Stimulated activated CD8-positive, alpha-beta memory T cell treated with anti-CD3 and anti-CD28 coated beads, Interleukin-2, amount 100 ng/mL, for 48 hours (primary cell): ENCODE data around the gene CMTM3.

Experiments
- DNase-seq, 2 donors: peaks; one replicate each; pipeline ENCODE4 v3.0.0-alpha.2; 2020; ENCODE audit warnings: low read depth in 2 of 2

CMTM3 gene

DNA sequence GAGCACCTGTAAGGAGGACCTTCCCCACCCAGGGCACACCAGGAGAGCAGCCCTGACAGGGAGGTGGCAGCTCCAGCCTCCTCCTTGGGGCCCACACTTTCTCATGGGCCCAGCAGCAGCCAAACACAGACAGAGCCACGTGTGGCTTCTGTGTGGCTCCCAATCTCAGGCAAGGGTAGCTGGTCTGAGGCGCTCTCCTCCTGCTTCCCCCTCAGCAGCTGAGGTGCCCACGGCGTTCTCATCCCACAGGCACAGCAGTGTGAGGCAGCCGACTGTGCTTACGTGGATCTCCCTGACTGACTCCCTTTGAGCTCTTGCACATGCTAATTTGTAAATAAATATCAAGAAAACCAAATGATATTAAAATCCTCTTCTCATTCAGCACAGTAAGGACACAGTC, 30.9 kb downstream of the CMTM3 start:
- no peak for DNase-seq

DNA sequence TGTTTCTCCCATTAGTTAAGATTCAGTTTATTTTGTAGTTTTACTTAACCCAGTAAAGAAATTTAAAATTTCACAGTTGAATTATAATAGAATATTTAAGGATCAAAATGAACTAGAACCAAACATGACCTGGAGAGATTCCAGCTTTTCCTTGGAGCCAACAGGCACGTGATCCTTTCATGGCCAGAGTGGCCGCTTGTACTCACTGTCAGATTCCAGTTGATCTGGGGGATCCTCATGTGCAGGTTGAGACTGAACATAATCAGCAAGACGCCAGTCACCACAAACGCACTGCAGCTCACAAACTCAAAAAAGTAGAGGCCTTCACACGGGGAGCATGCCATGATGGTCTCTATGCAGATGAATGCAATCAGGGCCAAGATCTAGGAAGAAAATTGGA, 31.7 kb downstream of the CMTM3 start:
- DNase-seq: no peak

GRCh38 chr16:66637806-66638205, 33.3 kb downstream of the CMTM3 start:
- DNase-seq: no peak

GRCh38 chr16:66639091-66639885, 34.8 kb downstream of the CMTM3 start:
- DNase-seq: no peak

DNA sequence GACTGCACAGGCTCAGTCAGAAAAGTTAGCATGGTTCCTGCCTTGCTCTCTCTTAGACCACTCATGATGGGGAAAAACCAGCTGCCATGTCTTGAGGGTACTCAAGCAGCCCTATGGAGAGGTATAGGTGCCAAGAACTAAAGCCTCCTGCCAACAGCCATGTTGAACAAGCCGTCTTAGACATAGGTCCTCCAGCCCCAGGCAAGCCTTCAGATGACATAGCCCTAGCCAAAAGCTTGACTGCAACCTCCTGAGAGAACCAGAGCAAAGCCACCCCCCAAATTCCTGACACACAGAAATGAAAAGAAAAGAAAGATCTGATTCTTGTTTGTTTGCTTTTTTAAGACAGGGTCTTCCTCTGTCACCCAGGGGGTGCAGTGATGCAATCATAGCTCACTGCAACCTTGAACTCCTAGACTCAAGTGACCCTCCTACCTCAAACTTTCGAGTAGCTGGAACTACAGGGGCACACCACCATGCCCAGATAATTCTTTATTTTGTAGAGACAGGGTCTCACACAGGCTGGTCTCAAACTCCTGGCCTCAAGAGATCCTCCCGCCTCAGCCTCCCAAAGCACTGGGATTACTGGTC, 36.3 kb downstream of the CMTM3 start:
- DNase-seq: no peak

GRCh38 chr16:66641387-66641786, 36.9 kb downstream of the CMTM3 start:
- no peak for DNase-seq

DNA sequence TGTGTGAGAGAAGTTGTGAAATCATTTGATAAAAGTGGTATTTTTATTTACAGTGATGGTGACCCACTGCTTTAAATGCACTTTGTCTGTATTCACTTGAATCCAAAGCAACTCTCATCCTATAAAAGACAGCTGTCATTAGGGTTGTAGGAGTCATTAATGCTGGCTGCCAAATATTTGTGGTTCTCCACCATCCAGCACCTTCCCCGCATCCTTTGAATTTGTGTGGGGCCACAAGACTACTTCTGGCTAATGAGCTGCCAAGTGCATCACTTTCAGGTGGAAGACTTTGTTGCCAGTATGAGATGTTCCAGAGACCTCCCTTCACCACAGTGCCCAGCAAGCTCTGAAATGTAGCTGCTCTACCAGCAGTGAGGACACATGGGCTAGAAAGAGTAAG, 43.4 kb downstream of the CMTM3 start:
- DNase-seq: no peak

DNA sequence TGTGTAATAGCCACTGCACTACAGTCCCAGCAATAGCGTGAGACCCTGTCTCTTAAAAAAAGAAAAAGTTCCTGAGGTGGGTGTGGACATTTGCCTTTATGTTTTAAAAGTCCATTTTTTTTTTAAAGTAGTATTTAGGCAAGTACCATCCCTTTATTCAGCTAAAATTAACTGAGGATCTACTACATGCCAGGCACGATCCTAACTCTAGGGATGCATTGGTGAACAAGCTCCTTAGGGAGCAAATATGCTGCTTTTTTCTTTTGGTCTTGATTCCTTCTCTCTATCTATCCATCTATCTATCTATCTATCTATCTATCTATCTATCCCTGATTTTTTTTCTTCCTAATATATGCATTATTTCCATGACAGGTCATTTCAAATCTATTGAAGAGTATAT, 44.7 kb downstream of the CMTM3 start:
- DNase-seq: no peak

GRCh38 chr16:66649636-66650205, 45.2 kb downstream of the CMTM3 start:
- DNase-seq: no peak

DNA sequence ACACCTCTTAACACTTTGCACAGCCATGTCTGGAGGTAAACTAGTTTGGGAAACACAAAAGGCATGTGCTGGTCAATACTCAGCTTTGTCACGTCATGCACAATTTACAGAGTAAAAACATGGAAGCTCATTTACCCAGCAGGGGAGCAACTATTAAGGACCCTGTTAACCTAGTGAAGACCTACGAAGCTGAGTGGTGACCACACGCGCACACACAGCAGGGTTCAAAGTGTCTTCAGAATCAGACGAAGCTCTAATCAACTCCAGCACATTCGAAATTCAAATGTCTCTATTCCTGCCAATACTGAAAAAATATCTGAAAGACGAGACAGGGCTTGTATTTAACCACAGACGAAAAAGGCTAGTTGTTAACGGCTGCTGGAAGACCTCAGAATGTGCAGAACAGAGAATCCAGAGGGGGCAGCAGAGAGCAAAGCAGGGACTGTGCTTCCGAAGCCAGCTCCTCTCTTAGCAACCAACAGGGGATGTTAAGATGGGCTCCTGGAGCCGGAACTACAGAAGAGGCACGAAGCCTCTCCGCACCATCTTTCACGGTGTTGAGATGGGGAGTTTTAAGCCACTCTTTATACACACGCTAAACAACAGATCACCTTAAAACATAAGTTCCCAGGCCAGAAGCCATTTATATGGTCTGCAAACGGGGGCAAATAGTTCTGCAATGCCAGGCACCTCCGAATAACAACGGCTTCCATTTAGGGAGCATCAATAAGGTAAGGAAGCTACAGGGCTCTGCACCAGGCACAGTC, 46.4 kb downstream of the CMTM3 start:
- peak; percentile 56 to 72 for DNase-seq

GRCh38 chr16:66651474-66651765, 46.9 kb downstream of the CMTM3 start:
- DNase-seq: no peak

- DNase-seq: no peak
Measured at GRCh38 chr16:66651965-66652364, 47.5 kb downstream of the CMTM3 start.

DNA sequence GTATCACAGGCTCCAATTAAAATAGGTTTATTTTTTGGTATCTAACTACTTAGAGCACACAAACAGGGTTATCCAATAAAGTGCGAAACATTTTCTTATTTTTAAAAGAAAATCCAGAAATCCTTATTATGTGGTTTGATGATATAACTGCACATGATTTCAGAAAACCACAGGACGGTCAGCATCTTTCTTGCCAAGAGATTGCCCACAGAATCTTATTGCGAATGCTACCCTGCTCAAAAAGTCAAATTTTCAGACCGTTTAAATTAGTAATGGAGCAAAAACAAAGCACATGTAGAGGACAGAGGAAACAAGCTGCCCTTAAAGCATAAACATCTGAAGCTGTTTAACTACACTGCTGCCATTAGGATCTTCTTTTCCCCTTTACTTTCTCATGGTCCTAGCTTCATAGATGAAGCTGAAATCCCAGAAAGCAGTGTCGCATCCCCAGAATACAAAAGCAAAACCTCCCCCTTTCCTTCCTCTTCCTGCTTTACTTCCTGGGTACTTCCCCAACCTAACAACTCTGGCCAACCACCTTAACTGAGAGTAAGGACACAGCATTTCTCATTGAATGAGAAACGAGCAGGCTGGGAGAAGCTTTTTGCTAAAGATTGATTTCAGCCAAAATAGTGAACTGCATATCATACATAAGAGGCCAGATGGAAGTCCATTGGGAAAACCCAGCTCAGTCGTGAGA, 48.3 kb downstream of the CMTM3 start:
- DNase-seq: no peak

GRCh38 chr16:66653581-66654350, 49.3 kb downstream of the CMTM3 start:
- DNase-seq: no peak

GRCh38 chr16:66656547-66656946, 52.0 kb downstream of the CMTM3 start:
- DNase-seq: no peak

GRCh38 chr16:66658143-66658859, 53.8 kb downstream of the CMTM3 start:
- no peak for DNase-seq

GRCh38 chr16:66658860-66659190, 54.3 kb downstream of the CMTM3 start:
- no peak for DNase-seq

- no peak for DNase-seq
Measured at GRCh38 chr16:66660422-66661209, 56.1 kb downstream of the CMTM3 start.

DNA sequence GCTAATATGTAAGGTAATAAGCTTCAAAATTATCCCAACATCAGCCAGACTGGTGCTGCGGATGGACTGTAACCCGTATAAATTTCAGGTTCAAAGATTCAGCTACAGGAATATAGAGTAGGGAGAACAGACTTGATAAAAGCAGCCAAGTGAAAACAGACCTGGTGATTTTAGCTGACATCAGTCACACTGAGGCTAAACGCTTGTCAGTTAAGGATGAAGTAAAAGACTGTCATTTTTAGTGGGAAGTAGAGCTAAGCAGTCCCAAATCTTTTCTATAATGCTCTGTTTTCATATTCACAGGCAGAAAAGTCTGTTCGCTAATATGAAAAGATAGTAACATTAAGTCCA, 56.7 kb downstream of the CMTM3 start:
- no peak for DNase-seq
